NCI-H2029 treated with DMSO at 0.1 percent for 48 hours (cell line): ENCODE data around the gene MDM2.
"Not testable (repeated sequence)": the region's sequence is repeated elsewhere in the genome, so short reads cannot be mapped to it uniquely, and the experiment has no call there.

Experiments used
- DNase-seq: peaks from one replicate; lab custom pipeline; 2025; lab: John Stamatoyannopoulos, UW

Gene MDM2

DNA sequence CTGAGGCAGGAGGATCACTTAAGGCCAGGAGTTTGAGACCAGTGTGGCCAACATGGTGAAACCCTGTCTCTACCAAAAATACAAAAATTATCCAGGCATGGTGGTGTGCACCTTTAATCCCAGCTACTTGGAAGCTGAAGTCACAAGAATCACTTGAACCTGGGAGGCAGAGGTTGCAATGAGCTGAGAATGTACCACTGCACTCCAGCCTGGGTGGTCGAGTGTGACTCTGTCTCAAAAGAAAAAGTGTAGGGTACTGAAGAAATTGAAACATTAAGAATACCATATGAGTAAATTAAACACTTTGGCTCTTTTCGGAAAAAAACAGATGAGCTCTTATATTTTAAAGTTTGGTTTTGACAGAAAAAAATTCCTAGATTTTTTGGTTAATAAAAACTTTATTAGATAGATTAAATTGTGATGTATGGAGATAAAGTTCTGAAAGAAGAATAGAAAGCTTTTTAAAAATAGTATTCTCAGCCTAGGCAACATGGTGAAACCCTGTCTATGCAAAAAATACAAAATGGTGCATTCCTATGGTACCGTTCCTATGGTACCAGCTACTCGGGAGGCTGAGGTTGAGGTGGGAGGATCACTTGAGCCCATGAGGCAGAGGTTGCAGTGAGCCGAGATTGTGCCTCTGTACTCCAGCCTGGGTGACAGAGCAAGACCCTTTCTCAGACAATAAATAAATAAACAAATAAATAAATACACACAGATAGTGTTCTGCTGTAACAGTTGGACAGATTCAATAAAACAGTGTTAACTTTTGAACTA, 20.1 kb downstream of the MDM2 start:
- DNase-seq: no peak

DNA sequence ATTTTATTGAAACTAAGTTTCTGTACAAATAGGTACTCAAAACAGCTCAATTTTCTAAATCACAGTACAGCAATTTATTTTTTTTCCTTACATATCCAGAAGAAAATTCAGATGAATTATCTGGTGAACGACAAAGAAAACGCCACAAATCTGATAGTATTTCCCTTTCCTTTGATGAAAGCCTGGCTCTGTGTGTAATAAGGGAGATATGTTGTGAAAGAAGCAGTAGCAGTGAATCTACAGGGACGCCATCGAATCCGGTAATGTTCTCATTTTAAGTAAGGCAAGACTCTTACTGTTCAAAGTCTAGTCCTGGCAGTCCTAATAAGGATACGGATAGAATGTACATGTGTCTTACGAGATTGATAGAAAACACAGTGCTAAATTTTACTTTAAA, 20.7 kb downstream of the MDM2 start:
- DNase-seq: no peak

DNA sequence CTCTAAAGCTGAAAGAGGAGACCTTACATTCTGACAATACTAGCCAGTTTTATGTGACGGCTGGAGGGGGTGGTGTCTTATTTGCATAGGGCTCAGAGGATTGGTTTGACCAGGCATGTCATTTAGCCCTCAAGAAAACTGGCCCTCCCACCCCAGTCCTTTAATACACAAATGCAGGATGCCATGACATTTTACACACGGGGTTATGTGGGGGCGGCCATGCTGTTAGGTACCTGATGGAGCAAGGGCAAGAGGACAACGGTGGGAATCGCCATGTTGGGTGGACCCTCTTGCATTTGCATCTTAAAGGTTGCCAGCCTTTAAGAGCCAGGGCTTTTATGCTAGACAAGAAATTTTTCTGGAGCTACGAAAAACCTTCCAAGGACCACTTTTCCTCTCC, 23.3 kb downstream of the MDM2 start:
- no peak for DNase-seq

DNA sequence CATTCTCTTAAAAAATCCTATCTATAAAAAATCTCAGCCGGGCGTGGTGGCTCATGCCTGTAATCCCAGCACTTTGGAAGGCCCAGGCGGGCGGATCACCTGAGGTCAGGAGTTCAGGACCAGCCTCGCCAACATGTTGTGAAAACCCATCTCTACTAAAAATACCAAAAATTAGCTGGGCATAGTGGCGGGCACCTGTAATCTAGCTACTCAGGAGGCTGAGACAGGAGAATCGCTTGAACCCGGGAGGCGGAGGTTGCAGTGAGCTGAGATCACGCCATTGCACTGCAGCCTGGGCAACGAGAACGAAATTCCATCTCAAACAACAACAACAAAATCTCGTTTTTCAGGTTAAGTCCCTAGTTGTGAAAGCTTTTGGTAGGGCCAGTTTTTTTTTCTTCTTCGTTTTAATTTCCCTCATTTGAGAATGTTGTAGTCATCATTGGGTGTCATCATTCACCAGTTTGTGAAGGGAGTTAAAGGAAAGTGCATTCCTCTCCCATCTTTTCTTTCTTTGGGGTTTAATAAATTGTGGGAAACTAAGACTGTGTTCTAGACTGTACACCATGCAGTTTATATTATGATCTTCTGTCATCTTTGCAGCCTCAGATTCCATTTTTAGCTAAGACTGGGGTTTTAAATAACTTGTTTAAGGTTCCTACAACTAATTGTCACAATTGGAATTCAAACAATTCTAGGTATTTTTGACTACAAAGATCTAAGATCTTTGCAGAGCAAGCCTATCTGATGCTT, 23.9 kb downstream of the MDM2 start:
- DNase-seq: no peak

DNA sequence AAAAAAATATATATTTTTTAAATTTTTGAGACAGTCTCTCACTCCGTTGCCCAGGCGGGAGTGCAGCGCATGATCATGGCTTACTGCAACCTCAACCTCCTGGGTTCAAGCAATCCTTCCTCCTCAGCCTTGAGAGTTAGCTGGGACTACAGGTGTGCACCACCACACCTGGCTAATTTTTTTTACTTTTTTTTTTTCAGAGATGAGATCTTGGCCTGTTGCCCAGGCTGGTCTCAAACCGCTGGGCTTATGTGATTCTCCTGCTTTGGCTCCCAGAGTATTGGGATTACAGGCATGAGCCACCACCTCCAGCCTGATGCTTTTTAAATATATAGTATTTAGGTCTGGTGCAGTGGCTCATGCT, 24.5 kb downstream of the MDM2 start:
- no peak for DNase-seq

DNA sequence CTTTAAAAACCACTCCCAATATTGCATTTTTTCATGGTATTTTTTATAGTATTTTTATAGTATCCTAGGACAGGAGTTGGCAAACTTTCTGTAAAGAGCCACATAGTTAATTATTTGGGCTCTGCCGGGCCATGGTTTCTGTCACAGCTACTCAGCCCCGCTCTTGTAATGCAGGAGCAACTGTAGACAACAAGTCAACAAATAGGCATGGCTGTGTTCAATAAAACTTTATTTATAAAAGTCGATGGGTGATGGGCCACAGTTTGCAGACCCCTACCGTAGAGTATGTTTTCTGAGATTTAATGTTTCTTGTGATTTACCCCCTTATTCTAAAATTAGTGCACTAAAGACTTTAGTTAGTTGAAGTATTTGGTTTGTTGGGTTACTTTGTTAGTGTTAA, 25.5 kb downstream of the MDM2 start:
- DNase-seq: no peak

DNA sequence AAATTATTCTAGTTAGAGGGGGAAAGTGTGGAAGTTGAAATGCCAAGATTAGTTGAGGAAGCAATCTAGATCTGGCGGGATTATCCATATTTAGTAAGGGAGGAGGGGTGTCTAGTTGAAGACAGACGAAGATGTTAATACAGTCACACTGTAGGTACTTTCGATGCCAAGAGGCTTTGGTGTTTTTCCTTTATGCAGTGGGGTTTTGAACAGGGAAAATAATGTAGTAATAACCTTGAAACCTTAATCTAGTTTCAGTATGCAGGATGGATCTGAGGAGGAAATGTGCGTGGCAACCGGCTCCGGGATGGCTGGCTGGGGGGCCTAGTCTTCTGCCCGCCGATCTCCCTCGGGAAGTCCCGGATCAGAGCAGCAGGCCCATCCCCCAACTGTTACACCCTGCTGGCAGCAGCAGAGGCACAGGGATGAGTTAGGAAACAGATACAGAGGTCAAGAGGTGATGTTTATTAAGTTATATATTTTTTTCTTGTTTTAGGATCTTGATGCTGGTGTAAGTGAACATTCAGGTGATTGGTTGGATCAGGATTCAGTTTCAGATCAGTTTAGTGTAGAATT, 27.4 kb downstream of the MDM2 start:
- DNase-seq: no peak

DNA sequence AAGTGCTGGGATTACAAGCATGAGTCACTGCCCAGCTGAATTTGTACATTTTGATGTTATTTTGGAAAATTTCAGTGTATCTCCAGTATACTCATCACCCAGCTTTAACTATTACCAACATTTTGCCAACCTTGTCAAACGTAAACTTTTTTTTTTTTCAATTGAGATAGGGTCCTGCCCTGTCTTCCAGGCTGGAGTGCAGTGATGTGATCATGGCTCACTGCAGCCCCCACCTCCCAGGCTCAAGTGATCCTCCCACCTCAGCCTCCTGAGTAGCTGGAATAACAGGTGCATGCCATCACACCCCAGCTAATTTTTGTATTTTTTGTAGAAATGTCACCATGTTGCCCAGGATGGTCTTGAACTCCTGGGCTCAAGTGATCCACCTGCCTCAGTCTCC, 29.2 kb downstream of the MDM2 start:
- no peak for DNase-seq

DNA sequence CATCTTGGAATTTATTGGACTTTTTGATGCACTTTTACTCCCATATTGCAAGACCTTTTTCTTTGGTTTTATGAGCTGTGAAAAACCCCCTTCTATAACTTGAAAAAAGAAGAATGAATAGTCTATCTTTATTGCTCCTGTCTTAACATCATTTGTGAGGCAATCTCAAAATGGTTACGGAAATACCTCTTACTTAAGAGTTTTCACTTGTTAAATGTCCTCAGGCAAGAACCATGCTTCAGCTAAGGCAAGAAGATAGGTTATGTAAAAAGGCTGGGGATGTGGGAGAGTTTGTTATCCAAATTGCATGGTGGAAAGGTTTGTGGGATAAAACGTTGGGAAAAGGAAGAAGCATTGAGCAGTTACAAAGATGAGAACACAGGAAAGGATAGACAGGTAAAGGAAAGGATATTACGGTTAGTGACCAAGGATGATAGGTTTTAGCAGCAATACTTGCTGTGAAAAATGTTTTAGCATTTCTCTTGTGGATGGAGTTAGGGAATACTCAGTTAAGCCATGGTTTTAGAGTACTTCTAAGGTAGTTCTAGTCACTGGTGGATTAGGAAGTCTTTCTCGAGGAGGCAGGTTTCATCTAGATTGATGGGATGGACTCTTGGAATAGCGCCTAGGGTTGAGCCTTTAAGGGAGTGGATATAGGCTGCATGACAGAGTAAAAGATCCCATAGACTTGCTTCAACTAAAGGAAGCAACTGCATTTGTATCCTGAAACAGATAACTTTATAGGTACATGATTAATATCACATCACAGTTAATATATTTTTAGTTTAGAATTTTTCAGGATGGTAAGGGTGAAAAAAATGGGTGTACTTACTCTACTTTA, 30.3 kb downstream of the MDM2 start:
- no peak for DNase-seq

DNA sequence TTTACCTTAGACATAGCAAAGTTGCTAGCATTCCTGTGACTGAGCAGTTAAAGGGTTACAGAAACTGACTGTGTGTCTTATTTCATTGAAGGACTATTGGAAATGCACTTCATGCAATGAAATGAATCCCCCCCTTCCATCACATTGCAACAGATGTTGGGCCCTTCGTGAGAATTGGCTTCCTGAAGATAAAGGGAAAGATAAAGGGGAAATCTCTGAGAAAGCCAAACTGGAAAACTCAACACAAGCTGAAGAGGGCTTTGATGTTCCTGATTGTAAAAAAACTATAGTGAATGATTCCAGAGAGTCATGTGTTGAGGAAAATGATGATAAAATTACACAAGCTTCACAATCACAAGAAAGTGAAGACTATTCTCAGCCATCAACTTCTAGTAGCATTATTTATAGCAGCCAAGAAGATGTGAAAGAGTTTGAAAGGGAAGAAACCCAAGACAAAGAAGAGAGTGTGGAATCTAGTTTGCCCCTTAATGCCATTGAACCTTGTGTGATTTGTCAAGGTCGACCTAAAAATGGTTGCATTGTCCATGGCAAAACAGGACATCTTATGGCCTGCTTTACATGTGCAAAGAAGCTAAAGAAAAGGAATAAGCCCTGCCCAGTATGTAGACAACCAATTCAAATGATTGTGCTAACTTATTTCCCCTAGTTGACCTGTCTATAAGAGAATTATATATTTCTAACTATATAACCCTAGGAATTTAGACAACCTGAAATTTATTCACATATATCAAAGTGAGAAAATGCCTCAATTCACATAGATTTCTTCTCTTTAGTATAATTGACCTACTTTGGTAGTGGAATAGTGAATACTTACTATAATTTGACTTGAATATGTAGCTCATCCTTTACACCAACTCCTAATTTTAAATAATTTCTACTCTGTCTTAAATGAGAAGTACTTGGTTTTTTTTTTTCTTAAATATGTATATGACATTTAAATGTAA, 31.5 kb downstream of the MDM2 start:
- no peak for DNase-seq

DNA sequence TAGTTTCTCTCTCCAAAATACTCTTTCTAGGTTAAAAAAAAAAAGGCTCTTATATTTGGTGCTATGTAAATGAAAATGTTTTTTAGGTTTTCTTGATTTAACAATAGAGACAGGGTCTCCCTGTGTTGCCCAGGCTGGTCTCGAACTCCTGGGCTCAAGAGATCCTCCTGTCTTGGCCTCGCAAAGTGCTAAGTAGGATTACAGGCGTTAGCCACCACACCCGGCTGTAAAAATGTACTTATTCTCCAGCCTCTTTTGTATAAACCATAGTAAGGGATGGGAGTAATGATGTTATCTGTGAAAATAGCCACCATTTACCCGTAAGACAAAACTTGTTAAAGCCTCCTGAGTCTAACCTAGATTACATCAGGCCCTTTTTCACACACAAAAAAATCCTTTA, 33.2 kb downstream of the MDM2 start:
- not testable (repeated sequence) for DNase-seq

DNA sequence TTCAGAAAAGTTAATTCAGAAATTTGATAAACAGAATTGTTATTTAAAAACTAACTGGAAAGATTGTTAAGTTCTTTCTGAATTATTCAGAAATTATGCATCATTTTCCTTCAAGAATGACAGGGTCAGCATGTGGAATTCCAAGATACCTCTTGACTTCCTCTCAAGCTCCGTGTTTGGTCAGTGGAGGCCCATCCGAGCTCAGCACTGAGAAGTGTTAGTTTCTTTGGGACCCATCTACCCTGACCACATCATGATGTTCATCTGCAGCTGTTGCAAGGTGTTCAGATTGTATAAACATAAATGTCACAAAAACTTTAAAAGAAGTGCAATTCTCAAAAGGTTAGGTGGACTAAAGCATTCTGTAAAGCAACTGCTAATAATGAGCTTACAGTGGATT, 33.7 kb downstream of the MDM2 start:
- no peak for DNase-seq

DNA sequence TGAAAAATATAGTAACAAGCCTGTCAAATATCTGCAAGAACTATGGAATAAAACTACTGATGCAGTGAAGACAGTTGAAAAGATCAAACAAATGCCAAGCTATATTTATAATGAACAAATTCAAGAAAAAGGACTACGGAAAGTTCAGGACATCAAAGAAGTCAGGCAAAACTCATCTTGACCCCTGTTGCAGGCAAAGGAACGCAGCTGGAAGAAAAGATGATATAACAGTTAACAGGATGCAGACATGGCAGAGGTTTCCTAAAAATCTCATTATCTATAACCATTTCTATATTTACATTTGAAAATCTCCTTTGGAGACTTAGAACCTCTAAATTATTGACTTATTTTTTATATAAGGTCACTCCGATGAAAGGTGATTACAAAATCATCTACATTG, 34.1 kb downstream of the MDM2 start:
- DNase-seq: no peak

DNA sequence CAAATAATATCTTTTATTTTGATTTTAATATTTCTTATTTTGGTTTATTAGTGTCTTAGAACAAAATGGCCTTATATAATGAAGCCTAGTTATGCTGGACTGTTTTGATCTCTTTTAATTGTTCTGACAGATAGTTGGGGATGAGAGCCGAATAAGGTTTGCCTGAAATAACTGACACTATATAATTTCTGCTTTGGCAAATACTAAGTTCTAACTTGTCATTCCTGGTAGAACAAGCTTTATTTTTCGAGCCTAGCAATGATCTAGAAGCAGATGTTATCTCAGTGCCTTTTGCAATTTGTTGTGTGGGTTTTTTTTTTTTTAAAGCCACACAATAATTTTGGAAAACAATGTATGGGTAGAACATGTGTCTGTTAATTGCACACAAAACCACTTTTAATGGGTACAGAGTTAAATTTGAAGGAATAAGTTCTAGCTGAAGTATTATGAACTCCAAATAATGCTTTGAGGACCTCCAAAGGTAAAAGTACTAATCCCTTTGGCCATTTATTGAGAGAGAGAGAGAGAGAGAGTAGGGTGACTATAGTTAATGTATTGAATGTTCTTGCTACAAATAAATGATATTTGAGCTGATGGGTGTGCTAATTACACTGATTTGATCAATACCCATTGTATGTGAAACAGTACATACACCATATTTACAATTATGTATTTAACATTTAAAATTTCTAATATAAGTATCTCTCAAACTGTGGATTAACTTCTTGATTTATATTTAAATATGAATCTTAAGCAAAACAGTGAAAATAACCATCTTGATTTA, 35.0 kb downstream of the MDM2 start:
- no peak for DNase-seq

DNA sequence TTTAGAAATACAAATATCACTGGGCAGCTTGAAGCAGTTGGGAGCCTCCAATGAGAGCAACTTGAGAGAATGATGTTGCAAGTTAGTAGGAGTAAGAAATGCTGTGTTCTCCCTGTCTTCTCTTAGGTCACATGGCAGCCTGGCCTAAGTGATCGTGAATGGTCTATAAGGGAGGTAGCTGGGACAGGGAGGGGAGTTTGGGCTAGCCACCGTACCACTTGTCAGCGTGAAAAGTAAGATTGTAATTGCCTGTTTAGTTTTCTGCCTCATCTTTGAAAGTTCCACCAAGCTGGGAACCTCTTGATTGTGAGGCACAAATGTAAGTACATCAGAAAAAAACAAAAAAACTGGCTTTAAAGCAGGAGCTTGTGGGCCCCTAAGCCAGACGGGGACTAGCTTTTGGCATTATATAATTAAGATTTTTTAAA, 36.4 kb downstream of the MDM2 start:
- no peak for DNase-seq

DNA sequence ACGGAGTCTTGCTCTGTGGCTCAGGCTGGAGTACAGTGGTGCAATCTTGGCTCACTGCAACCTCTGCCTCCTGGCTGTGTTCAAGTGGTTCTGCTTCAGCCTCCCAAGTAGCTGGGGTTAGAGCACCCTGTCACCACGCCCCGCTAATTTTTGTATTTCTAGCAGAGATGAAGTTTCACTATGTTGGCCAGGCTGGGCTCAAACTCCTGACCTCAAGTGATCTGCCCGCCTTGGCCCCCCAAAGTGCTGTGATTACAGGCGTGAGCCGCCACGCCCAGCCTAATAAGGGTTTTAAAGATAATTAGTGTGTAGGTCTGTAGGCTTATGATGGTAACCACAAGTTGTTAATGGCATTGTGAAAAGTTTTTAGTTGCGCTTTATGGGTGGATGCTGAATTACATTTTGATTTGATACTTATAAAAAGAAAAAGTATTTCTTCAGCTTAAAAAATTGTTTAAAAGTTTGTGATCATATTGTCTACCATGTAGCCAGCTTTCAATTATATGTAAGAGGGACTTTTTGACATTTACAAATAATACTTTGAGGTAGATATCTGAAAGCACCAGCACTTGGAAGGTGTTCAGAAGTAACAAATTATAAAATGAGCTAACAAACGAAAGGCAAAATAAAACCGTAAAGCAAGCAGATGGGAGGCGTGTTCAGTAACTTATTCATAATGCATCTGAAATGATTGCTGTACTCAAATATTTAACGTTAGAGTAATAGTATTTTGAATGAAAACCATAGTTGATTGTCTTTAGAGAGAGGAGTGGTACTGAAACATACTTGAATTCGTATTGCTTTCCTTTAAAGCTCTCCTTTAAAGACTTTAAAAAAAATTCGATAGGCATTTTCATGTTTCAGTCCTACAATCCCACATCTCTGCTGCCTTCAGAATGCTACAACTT, 37.1 kb downstream of the MDM2 start:
- no peak for DNase-seq

DNA sequence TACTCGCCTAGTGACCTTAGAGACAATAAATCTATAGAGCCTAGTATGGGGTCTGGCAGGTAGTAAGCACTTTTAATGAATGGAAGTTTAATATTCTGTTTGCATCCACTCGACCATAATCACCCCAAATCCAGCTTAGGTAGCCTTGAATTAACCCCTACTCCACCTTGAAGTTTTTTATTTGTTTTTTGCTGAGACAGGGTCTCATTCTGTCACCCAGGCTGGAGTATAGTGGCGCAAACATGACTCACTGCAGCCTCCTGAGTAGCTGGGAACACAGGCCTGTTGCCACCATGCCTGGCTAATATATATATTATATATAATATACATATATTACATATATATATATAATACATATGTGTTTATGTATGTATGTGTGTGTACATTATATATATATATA, 38.8 kb downstream of the MDM2 start:
- DNase-seq: no peak

DNA sequence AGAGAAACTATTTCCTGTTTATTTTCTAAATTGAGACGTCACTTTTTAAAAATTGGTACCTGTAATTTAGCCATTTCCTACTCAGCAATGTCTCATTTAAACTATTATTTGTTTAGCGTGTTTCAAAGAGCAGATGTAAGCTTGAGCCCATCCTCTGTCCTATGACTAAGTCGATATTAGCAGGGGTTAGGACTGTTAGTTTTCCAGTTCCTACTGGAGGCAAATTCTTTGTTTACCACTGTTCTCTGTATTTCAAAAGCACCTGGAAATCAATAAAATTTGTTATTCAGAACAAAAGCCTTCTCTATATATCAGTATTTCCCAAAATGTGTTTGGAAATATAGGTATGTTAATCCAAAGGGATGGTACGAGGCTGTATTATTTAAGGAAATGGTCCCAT, 42.4 kb downstream of the MDM2 start:
- no peak for DNase-seq

DNA sequence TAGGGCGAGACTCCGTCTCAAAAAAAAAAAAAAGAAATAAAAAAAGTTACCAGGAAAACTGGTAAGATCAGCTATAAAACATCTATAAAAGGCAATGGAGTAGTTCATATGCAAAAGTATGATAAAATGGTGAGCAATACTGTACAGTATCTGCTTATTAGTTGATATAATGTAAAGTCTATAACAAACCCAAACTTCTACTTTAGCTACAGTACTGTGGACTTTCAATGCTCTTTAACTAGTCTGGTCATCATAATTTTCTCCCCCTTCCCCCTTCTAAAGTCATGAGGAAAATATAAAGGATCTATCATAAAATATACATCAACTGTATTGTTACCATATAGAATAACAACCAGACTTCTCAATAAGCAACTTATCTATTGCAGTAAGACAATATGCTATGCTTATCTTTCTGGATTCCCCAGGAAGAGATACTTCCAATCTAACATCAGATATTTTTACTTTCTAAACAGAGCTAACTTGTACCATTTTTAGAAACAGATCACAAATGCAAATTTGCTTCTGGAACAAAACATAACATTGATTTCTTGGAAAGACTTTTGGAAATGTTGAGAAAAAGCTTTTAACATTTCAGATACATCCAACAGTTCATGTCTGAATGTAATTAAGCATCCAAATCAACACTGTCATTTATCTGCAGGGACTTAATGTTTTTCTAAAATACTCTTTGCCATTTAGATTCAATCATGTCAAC, 43.8 kb downstream of the MDM2 start:
- no peak for DNase-seq
